HCT116 (cell line): ENCODE data around the gene DOCK3. TPM values are rescaled to one million over a fixed set of nuclear protein-coding genes. Genes with fewer than 3 reads are reported as not detected.

ENCODE experiments used
- ATAC-seq: fragments of 200-7000 bp; cut with Tn5 transposase; 2 replicates; pipeline ENCODE4 v1.9.1; 2020; ENCODE audit warnings: mild to moderate bottlenecking, moderate library complexity
- BruUV-seq: library from RNA; stranded (reverse); fragments of 400-500 nt; replicated peaks from 2 replicates; lab custom pipeline; 2021; lab: Mats Ljungman, UMichigan
- CTCF ChIA-PET: fragments of 300-600 bp; sonication (Branson Sonifier 250); formaldehyde crosslinking; loops from one replicate; lab custom pipeline; 2021; ENCODE audit warnings: antibody characterized with exemption; lab: Charles Lee
- POLR2A ChIA-PET: fragments of 300-600, 350-600 bp; sonication (Branson Sonifier 250); formaldehyde crosslinking; loops from one replicate; lab custom pipeline; 2021; ENCODE audit warnings: antibody characterized with exemption; lab: Charles Lee
- RAD21 ChIA-PET, 2 experiments: fragments of 300-600 bp; sonication (Branson Sonifier 250); formaldehyde crosslinking; loops; one replicate each; lab custom pipeline; 2023; ENCODE audit warnings: low total read pairs in 2 of 2; ENCODE audit not compliant: uncharacterized antibody in 2 of 2, unreplicated experiment in 2 of 2, low non-redundant PET in 1 of 2; lab: Charles Lee
- DNase-seq: peaks from one replicate; pipeline ENCODE4 v3.0.0-alpha.2; 2010; ENCODE audit warnings: low read depth, low spot score
- H2AFZ ChIP-seq: fragments of 200-600 bp; shearing (Covaris generic), sonication (generic); 2 replicates; pipeline ENCODE4 v1.6.1; 2017; ENCODE audit warnings: low read depth, mixed run types, mixed read lengths, antibody characterized with exemption, low read length; ENCODE audit not compliant: poor library complexity, severe bottlenecking
- H3K27ac ChIP-seq: 2 replicates; pipeline ENCODE4 v1.5.1; 2012; ENCODE audit warnings: low read depth, low read length
- H3K27me3 ChIP-seq: fragments of 200-600 bp; sonication (generic); 2 replicates; pipeline ENCODE4 v1.6.1; 2016; ENCODE audit warnings: mixed run types, low read length, mixed read lengths; ENCODE audit not compliant: insufficient read depth
- H3K36me3 ChIP-seq, 2 experiments: fragments of 200-500 bp in 1 of 2; fragments of 200-600 bp in 1 of 2; sonication (Bioruptor generic) in 1 of 2; sonication (generic) in 1 of 2; 2 replicates each; pipeline versions ENCODE4 v1.5.1 to v1.6.1; 2014 to 2016; ENCODE audit warnings: low read length in 2 of 2, inconsistent platforms in 1 of 2, mixed read lengths in 1 of 2, mixed run types in 1 of 2; ENCODE audit not compliant: insufficient read depth in 2 of 2, control insufficient read depth in 1 of 2
- H3K4me1 ChIP-seq, 2 experiments: fragments of 200-600 bp in 1 of 2; sonication (generic) in 1 of 2; 2 replicates each; pipeline versions ENCODE4 v1.5.1 to v1.6.1; 2012 to 2017; ENCODE audit warnings: low read length in 2 of 2, inconsistent platforms in 1 of 2, mild to moderate bottlenecking in 1 of 2, mixed read lengths in 1 of 2, mixed run types in 1 of 2, moderate library complexity in 1 of 2; ENCODE audit not compliant: insufficient read depth in 2 of 2, control insufficient read depth in 1 of 2
- H3K4me2 ChIP-seq: fragments of 200-600 bp; sonication (generic); 2 replicates; pipeline ENCODE4 v1.6.1; 2017; ENCODE audit warnings: mixed run types, low read length, mixed read lengths
- H3K4me3 ChIP-seq, 2 experiments: fragments of 200-600 bp in 1 of 2; sonication (generic) in 1 of 2; replicated peaks in 1 of 2; 2 replicates each; pipeline ENCODE4 v1.5.1; 2011 to 2016; ENCODE audit warnings: low read length in 2 of 2, control low read depth in 1 of 2, low read depth in 1 of 2, mild to moderate bottlenecking in 1 of 2, mixed read lengths in 1 of 2, mixed run types in 1 of 2
- H3K79me2 ChIP-seq: fragments of 200-600 bp; sonication (generic); 2 replicates; pipeline ENCODE4 v1.6.1; 2017; ENCODE audit warnings: mild to moderate bottlenecking, mixed run types, low read length, moderate library complexity, mixed read lengths; ENCODE audit not compliant: insufficient read depth
- H3K9ac ChIP-seq: fragments of 200-600 bp; sonication (generic); 2 replicates; pipeline ENCODE4 v1.6.1; 2016; ENCODE audit warnings: low read length, mixed read lengths
- H3K9me2 ChIP-seq: fragments of 200-600 bp; sonication (generic), shearing (Covaris generic); 2 replicates; pipeline ENCODE4 v1.6.1; 2017; ENCODE audit warnings: mixed run types, mild to moderate bottlenecking, moderate library complexity; ENCODE audit not compliant: insufficient read depth
- H3K9me3 ChIP-seq, 2 experiments: fragments of 200-500 bp in 1 of 2; fragments of 200-600 bp in 1 of 2; sonication (Bioruptor generic) in 1 of 2; sonication (generic) in 1 of 2; 2 replicates each; pipeline ENCODE4 v1.6.1; 2014 to 2017; ENCODE audit warnings: low read length in 2 of 2, mixed read lengths in 2 of 2, inconsistent platforms in 1 of 2, low read depth in 1 of 2, mild to moderate bottlenecking in 1 of 2, mixed run types in 1 of 2, moderate library complexity in 1 of 2; ENCODE audit not compliant: control insufficient read depth in 1 of 2, insufficient read depth in 1 of 2
- H4K20me1 ChIP-seq: fragments of 200-600 bp; sonication (generic), shearing (Covaris generic); 2 replicates; pipeline ENCODE4 v1.6.1; 2017; ENCODE audit warnings: mixed run types, mild to moderate bottlenecking, moderate library complexity; ENCODE audit not compliant: insufficient read depth
- CBX3 ChIP-seq: IDR thresholded peaks from 2 replicates; pipeline ENCODE4 v1.6.1; 2012; ENCODE audit warnings: low read depth
- CTCF ChIP-seq, 3 experiments: fragments of 200-600 bp in 1 of 3; sonication (generic) in 1 of 3; IDR thresholded peaks in 2 of 3; conservative IDR thresholded peaks in 1 of 3; 2 replicates each; pipeline ENCODE4 v1.5.1; 2012 to 2017; ENCODE audit warnings: low read depth in 2 of 3, low read length in 2 of 3, antibody characterized with exemption in 1 of 3, borderline replicate concordance in 1 of 3, control low read depth in 1 of 3, mild to moderate bottlenecking in 1 of 3, mixed read lengths in 1 of 3, mixed run types in 1 of 3, moderate library complexity in 1 of 3; ENCODE audit not compliant: insufficient read depth in 1 of 3
- ELF1 ChIP-seq: IDR thresholded peaks from 2 replicates; pipeline ENCODE4 v1.6.1; 2012; ENCODE audit warnings: low read depth, borderline replicate concordance
- EZH2 ChIP-seq: fragments of 200-600 bp; sonication (generic); IDR thresholded peaks from 2 replicates; pipeline ENCODE4 v1.6.1; 2017; ENCODE audit warnings: antibody characterized with exemption, mixed run types
- EZH2phosphoT487 ChIP-seq: fragments of 200-600 bp; IDR thresholded peaks from 2 replicates; pipeline ENCODE4 v1.6.1; 2018; ENCODE audit warnings: antibody characterized with exemption, borderline replicate concordance
- FOSL1 ChIP-seq: IDR thresholded peaks from 2 replicates; pipeline ENCODE4 v1.6.1; 2012; ENCODE audit warnings: low read depth
- JUND ChIP-seq: IDR thresholded peaks from 2 replicates; pipeline ENCODE4 v1.6.1; 2012
- POLR2A ChIP-seq: IDR thresholded peaks from 2 replicates; pipeline ENCODE4 v1.7.0; 2011; ENCODE audit warnings: borderline replicate concordance; ENCODE audit not compliant: insufficient read depth, insufficient read length; ENCODE audit errors: extremely low read depth
- POLR2AphosphoS5 ChIP-seq: IDR thresholded peaks from 2 replicates; pipeline ENCODE4 v1.6.1; 2011; ENCODE audit warnings: mild to moderate bottlenecking, low read depth, low read length, moderate library complexity
- RAD21 ChIP-seq: IDR thresholded peaks from 2 replicates; pipeline ENCODE4 v1.6.1; 2012; ENCODE audit warnings: low read depth, mild to moderate bottlenecking
- SP1 ChIP-seq: IDR thresholded peaks from 2 replicates; pipeline ENCODE4 v1.6.1; 2012; ENCODE audit warnings: low read depth
- SRF ChIP-seq: IDR thresholded peaks from 2 replicates; pipeline ENCODE4 v1.6.1; 2012; ENCODE audit warnings: low read depth
- TCF7L2 ChIP-seq: IDR thresholded peaks from 2 replicates; pipeline ENCODE4 v1.7.0; 2011; ENCODE audit warnings: borderline replicate concordance, inconsistent platforms; ENCODE audit not compliant: insufficient read depth, insufficient read length; ENCODE audit errors: extremely low read depth
- YY1 ChIP-seq: IDR thresholded peaks from 2 replicates; pipeline ENCODE4 v1.6.1; 2011; ENCODE audit warnings: low read length, low read depth, moderate library complexity, mild to moderate bottlenecking; ENCODE audit not compliant: insufficient replicate concordance; ENCODE audit errors: extremely low read depth
- ZBTB33 ChIP-seq: IDR thresholded peaks from 2 replicates; pipeline ENCODE4 v1.6.1; 2011; ENCODE audit warnings: mild to moderate bottlenecking, low read length, moderate library complexity; ENCODE audit not compliant: insufficient replicate concordance; ENCODE audit errors: extremely low read depth
- ZNF274 ChIP-seq: fragments of 200-500 bp; sonication (Bioruptor generic); IDR thresholded peaks from 2 replicates; pipeline ENCODE4 v1.6.1; 2014; ENCODE audit warnings: mild to moderate bottlenecking, low read depth, low read length, inconsistent platforms
- intact Hi-C: fragments of 100-400 bp; cut with micrococcal nuclease; formaldehyde crosslinking; loops from 2 replicates; pipeline ENCODE4 v1.10.0; 2022
- total RNA-seq: library from RNA; stranded (reverse); gene quantifications from one replicate; pipeline ENCODE4 v1.2.1, GENCODE V29; 2021; ENCODE audit not compliant: unreplicated experiment

DOCK3 gene
- total RNA-seq, 1 experiment from 2014 or later, result 4.2 TPM

- TF ChIP-seq ZBTB33, result no peak
- no peak for TF ChIP-seq CBX3
Measured at GRCh38 chr3:51102396-51102795, 427.7 kb downstream of the DOCK3 start (continued).

GRCh38 chr3:51106242-51106876 lies 431.6 kb downstream of the DOCK3 start:
- no peaks in the 10 kb centered on the region for H3K36me3 ChIP-seq
- no peaks in the 10 kb centered on the region for H3K79me2 ChIP-seq
- no peaks in the 10 kb centered on the region for H4K20me1 ChIP-seq
- CTCF ChIA-PET, result no interaction called here
- no peaks in the 10 kb centered on the region for H3K9me2 ChIP-seq
- ATAC-seq (no peak), DNase-seq (no peak)
- no peaks in the 10 kb centered on the region for H3K9me3 ChIP-seq
- H3K27me3 ChIP-seq, result no peaks in the 10 kb centered on the region
- TF ChIP-seq SP1 (no peak), POLR2AphosphoS5 (no peak), POLR2A (no peak), EZH2 (no peak), RAD21 (no peak), FOSL1 (no peak), CTCF (IDR thresholded peaks at IDR 0.05 in 2 of 3, conservative IDR thresholded peaks at IDR 0.05 in 1 of 3; ENCODE audit: borderline replicate concordance in 1 of 3, insufficient read depth in 1 of 3, low read depth in 2 of 3, low read length in 2 of 3) (no peak), ZNF274 (no peak), TCF7L2 (no peak), YY1 (no peak), ELF1 (no peak), SRF (no peak), EZH2phosphoT487 (no peak), JUND (no peak)
- intact Hi-C loops, result no loop called here
- POLR2A ChIA-PET, result no interaction called here
- no peak overlapping the region for H3K4me2 ChIP-seq
- no peak overlapping the region for H3K9ac ChIP-seq
- RAD21 ChIA-PET, result no interaction called here
- H3K27ac ChIP-seq, result no peak overlapping the region
- H3K4me3 ChIP-seq, result no peak overlapping the region
- H3K4me1 ChIP-seq, result no peaks in the 10 kb centered on the region
- H2AFZ ChIP-seq, result no peak overlapping the region
- BruUV-seq, result no TSS peak
